HepG2 (cell line): ENCODE data around the gene ZNF277. TPM values are rescaled to one million over a fixed set of nuclear protein-coding genes. Genes with fewer than 3 reads are reported as not detected.

Experiments used
- FOXO1 ChIP-seq: sonication (generic); formaldehyde crosslinking; IDR thresholded peaks from 2 replicates; pipeline ENCODE4 v1.4.0; 2020; ENCODE audit warnings: missing genetic modification reagents
- ISL2 ChIP-seq: sonication (generic); formaldehyde crosslinking; IDR thresholded peaks from 2 replicates; pipeline ENCODE4 v1.5.0; 2020; ENCODE audit warnings: missing genetic modification reagents
- KLF16 ChIP-seq, 2 experiments: sonication (generic) in 1 of 2; formaldehyde crosslinking in 1 of 2; IDR thresholded peaks; 2 replicates each; pipeline versions ENCODE4 v1.6.1 to v1.8.0; 2016 to 2023; ENCODE audit warnings: missing genetic modification reagents in 2 of 2, missing compliant biosample characterization in 1 of 2
- KLF9 ChIP-seq: IDR thresholded peaks from 2 replicates; pipeline ENCODE4 v1.6.1; 2016; ENCODE audit warnings: low read depth
- KMT2B ChIP-seq: IDR thresholded peaks from 2 replicates; pipeline ENCODE4 v1.6.1; 2016; ENCODE audit warnings: missing genetic modification reagents, missing compliant biosample characterization
- MAFF ChIP-seq: IDR thresholded peaks from 2 replicates; pipeline ENCODE4 v1.6.1; 2011; ENCODE audit warnings: low read depth, low read length, improper control_type of control experiment
- MAFK ChIP-seq, 2 experiments: IDR thresholded peaks in 1 of 2; conservative IDR thresholded peaks in 1 of 2; 2 replicates each; pipeline ENCODE4 v1.6.1; 2011; ENCODE audit warnings: improper control_type of control experiment in 2 of 2, low read length in 2 of 2
- MXI1 ChIP-seq: IDR thresholded peaks from 3 replicates; pipeline ENCODE4 v1.6.1; 2012; ENCODE audit warnings: low read depth, low read length, inconsistent platforms, borderline replicate concordance
- PPARG ChIP-seq: conservative IDR thresholded peaks from 2 replicates; pipeline ENCODE4 v1.6.1; 2016; ENCODE audit warnings: missing biosample characterization, missing genetic modification reagents
- SMARCC2 ChIP-seq: fragments of 450-650 bp; IDR thresholded peaks from 2 replicates; pipeline ENCODE4 v1.6.1; 2017; ENCODE audit warnings: antibody characterized with exemption, mild to moderate bottlenecking
- TOPORS ChIP-seq: sonication (generic); formaldehyde crosslinking; IDR thresholded peaks from 2 replicates; pipeline ENCODE4 v1.8.0; 2023; ENCODE audit warnings: mild to moderate bottlenecking, missing genetic modification reagents
- YY1 ChIP-seq: IDR thresholded peaks from 2 replicates; pipeline ENCODE4 v1.6.1; 2011; ENCODE audit warnings: low read length, low read depth, moderate library complexity, mild to moderate bottlenecking; ENCODE audit not compliant: insufficient read depth, insufficient replicate concordance
- ZC3H4 ChIP-seq: sonication (generic); formaldehyde crosslinking; IDR thresholded peaks from 2 replicates; pipeline ENCODE4 v1.4.0; 2020; ENCODE audit warnings: missing genetic modification reagents, borderline replicate concordance
- ZFP36L2 ChIP-seq: sonication (generic); formaldehyde crosslinking; IDR thresholded peaks from 2 replicates; pipeline ENCODE4 v1.4.0; 2020; ENCODE audit warnings: missing genetic modification reagents
- ZMYM4 ChIP-seq: sonication (generic); formaldehyde crosslinking; IDR thresholded peaks from 2 replicates; pipeline ENCODE4 v1.8.1; 2023; ENCODE audit warnings: mild to moderate bottlenecking, missing genetic modification reagents
- ZNF317 ChIP-seq: sonication (generic); formaldehyde crosslinking; IDR thresholded peaks from 2 replicates; pipeline ENCODE4 v1.5.0; 2020; ENCODE audit warnings: mild to moderate bottlenecking, missing genetic modification reagents
- ZNF331 ChIP-seq: sonication (generic); formaldehyde crosslinking; IDR thresholded peaks from 2 replicates; pipeline ENCODE4 v1.4.0; 2020; ENCODE audit warnings: missing genetic modification reagents
- ZNF550 ChIP-seq: sonication (generic); formaldehyde crosslinking; IDR thresholded peaks from 2 replicates; pipeline ENCODE4 v1.4.0; 2020; ENCODE audit warnings: mild to moderate bottlenecking, missing genetic modification reagents, borderline replicate concordance
- ZNF713 ChIP-seq: sonication (generic); formaldehyde crosslinking; IDR thresholded peaks from 2 replicates; pipeline ENCODE4 v1.4.0; 2020; ENCODE audit warnings: mild to moderate bottlenecking, missing genetic modification reagents
- polyA plus RNA-seq, 8 experiments: library from polyadenylated mRNA; depleted of rRNA in 3 of 8; stranded (reverse) in 7 of 8; unstranded in 1 of 8; fragments of >200 nt; fragmentation: Illumina TruSeq in 4 of 8; extraction: Trizol in 4 of 8; gene quantifications; 2 replicates each; pipeline versions ENCODE4 v1.2.1 to v1.2.3, GENCODE V29; 2011 to 2016; ENCODE audit warnings: low read depth in 4 of 8, missing spikeins in 1 of 8, mixed read lengths in 1 of 8; ENCODE audit not compliant: insufficient read depth in 1 of 8
- total RNA-seq, 5 experiments: library from RNA; depleted of rRNA; stranded (reverse); fragments of >200 nt; fragmentation: Illumina TruSeq; extraction: Trizol; gene quantifications; 2 replicates each; pipeline ENCODE4 v1.2.3, GENCODE V29; 2016; ENCODE audit warnings: low read depth in 1 of 5
- TF ChIP-seq, protein P1 (sequence below): sonication (generic); formaldehyde crosslinking; IDR thresholded peaks from 2 replicates; pipeline ENCODE4 v1.5.0; 2020; ENCODE audit warnings: mild to moderate bottlenecking, low read depth, missing genetic modification reagents, borderline replicate concordance
- TF ChIP-seq, protein P2 (sequence below): sonication (generic); formaldehyde crosslinking; IDR thresholded peaks from 2 replicates; pipeline ENCODE4 v1.4.0; 2020; ENCODE audit warnings: mild to moderate bottlenecking, missing genetic modification reagents
- TF ChIP-seq, protein P3 (sequence below): sonication (generic); formaldehyde crosslinking; IDR thresholded peaks from 2 replicates; pipeline ENCODE4; 2020; ENCODE audit warnings: missing genetic modification reagents, mild to moderate bottlenecking, borderline replicate concordance
- TF ChIP-seq, protein P4 (sequence below): fragments of 450-650 bp; IDR thresholded peaks from 2 replicates; pipeline ENCODE4 v1.6.1; 2017
- TF ChIP-seq, protein P5 (sequence below): sonication (generic); formaldehyde crosslinking; IDR thresholded peaks from 2 replicates; pipeline ENCODE4 v1.5.0; 2020; ENCODE audit warnings: mild to moderate bottlenecking, missing genetic modification reagents

The ZNF277 gene
- total and polyA plus RNA-seq, 2 of the 13 experiments (the other 11 are each of a cell fraction or from before 2014, with no cell fraction given): 29.1 to 30.1 TPM

DNA sequence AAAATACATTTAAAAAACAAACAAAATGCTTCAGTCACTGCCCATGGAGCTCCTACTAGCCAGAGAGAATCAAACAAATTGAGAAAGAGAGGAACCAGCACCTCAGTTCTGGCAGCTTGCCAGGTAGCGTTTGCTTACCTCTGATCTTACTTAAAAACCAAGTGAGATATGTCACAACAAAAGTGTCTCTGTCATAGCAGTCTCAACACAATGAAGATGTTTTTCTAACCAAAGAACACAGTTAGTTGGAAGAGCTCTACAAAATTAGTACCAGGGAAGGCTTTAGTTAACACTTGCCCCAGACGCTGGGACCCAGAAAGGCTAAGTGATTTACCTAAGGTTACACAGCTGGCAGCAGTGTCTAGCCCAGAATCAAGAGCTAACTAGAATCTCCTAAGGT, 3.7 kb upstream of the ZNF277 start (continued):
- TF ChIP-seq ZC3H4 (CRISPR knock-in tag) (no peak), KLF16 (CRISPR knock-in tag; IDR thresholded peaks at IDR 0.05) (no peak), MAFF (no peak), ZNF713 (CRISPR knock-in tag) (no peak), ZMYM4 (CRISPR knock-in tag) (0 out of 2 replicates have a peak, but pooled peaks have one; percentile 29), FOXO1 (no peak), ISL2 (peak; percentile 37; the same call in 1 of the 2 replicates), ZFP36L2 (CRISPR knock-in tag) (no peak), ZNF331 (no peak), KLF9 (no peak), PPARG (CRISPR knock-in tag) (0 out of 2 replicates have a peak, but pooled peaks have one; percentile 28), MAFK (conservative IDR thresholded peaks at IDR 0.05 in 1 of 2, IDR thresholded peaks at IDR 0.05 in 1 of 2; ENCODE audit: low read length in 2 of 2) (no peak), TOPORS (CRISPR knock-in tag) (no peak), YY1 (no peak), KMT2B (no peak), ZNF550 (no peak), ZNF317 (CRISPR knock-in tag) (no peak), MXI1 (no peak), SMARCC2 (no peak)
- TF ChIP-seq, protein P1, sequence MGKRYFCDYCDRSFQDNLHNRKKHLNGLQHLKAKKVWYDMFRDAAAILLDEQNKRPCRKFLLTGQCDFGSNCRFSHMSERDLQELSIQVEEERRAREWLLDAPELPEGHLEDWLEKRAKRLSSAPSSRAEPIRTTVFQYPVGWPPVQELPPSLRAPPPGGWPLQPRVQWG: no peak
- TF ChIP-seq, protein P2, sequence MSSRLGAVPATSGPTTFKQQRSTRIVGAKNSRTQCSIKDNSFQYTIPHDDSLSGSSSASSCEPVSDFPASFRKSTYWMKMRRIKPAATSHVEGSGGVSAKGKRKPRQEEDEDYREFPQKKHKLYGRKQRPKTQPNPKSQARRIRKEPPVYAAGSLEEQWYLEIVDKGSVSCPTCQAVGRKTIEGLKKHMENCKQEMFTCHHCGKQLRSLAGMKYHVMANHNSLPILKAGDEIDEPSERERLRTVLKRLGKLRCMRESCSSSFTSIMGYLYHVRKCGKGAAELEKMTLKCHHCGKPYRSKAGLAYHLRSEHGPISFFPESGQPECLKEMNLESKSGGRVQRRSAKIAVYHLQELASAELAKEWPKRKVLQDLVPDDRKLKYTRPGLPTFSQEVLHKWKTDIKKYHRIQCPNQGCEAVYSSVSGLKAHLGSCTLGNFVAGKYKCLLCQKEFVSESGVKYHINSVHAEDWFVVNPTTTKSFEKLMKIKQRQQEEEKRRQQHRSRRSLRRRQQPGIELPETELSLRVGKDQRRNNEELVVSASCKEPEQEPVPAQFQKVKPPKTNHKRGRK (CRISPR knock-in tag): no peak
- TF ChIP-seq, protein P3, sequence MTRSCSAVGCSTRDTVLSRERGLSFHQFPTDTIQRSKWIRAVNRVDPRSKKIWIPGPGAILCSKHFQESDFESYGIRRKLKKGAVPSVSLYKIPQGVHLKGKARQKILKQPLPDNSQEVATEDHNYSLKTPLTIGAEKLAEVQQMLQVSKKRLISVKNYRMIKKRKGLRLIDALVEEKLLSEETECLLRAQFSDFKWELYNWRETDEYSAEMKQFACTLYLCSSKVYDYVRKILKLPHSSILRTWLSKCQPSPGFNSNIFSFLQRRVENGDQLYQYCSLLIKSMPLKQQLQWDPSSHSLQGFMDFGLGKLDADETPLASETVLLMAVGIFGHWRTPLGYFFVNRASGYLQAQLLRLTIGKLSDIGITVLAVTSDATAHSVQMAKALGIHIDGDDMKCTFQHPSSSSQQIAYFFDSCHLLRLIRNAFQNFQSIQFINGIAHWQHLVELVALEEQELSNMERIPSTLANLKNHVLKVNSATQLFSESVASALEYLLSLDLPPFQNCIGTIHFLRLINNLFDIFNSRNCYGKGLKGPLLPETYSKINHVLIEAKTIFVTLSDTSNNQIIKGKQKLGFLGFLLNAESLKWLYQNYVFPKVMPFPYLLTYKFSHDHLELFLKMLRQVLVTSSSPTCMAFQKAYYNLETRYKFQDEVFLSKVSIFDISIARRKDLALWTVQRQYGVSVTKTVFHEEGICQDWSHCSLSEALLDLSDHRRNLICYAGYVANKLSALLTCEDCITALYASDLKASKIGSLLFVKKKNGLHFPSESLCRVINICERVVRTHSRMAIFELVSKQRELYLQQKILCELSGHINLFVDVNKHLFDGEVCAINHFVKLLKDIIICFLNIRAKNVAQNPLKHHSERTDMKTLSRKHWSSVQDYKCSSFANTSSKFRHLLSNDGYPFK (CRISPR knock-in tag): no peak
- TF ChIP-seq, protein P4, sequence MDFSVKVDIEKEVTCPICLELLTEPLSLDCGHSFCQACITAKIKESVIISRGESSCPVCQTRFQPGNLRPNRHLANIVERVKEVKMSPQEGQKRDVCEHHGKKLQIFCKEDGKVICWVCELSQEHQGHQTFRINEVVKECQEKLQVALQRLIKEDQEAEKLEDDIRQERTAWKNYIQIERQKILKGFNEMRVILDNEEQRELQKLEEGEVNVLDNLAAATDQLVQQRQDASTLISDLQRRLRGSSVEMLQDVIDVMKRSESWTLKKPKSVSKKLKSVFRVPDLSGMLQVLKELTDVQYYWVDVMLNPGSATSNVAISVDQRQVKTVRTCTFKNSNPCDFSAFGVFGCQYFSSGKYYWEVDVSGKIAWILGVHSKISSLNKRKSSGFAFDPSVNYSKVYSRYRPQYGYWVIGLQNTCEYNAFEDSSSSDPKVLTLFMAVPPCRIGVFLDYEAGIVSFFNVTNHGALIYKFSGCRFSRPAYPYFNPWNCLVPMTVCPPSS: no peak
- TF ChIP-seq, protein P5, sequence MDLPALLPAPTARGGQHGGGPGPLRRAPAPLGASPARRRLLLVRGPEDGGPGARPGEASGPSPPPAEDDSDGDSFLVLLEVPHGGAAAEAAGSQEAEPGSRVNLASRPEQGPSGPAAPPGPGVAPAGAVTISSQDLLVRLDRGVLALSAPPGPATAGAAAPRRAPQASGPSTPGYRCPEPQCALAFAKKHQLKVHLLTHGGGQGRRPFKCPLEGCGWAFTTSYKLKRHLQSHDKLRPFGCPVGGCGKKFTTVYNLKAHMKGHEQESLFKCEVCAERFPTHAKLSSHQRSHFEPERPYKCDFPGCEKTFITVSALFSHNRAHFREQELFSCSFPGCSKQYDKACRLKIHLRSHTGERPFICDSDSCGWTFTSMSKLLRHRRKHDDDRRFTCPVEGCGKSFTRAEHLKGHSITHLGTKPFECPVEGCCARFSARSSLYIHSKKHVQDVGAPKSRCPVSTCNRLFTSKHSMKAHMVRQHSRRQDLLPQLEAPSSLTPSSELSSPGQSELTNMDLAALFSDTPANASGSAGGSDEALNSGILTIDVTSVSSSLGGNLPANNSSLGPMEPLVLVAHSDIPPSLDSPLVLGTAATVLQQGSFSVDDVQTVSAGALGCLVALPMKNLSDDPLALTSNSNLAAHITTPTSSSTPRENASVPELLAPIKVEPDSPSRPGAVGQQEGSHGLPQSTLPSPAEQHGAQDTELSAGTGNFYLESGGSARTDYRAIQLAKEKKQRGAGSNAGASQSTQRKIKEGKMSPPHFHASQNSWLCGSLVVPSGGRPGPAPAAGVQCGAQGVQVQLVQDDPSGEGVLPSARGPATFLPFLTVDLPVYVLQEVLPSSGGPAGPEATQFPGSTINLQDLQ (CRISPR knock-in tag): no peak
